ENCODE measurements around the gene ARSD.

DNA sequence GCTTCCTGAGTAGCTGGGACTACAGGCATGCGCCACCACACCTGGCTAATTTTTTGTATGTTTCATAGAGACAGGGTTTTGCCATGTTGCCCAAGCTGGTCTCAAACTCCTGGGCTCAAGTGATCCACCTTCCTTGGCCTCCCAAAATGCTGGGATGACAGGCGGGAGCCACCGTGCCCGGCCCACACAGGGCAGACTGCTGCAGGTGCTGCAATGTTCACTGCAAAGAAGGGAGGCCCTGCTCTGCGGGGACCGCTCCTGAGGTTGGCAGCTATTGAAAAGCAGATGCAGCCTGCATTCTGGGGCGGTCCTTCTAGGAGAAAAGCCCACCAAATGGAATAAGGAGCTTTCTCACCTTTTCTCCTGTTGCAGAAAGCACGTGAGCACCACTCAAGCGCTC lies 5.0 kb downstream of the ARSD start:
- TF ChIP-seq CTCF (IDR thresholded peaks at IDR 0.05) (no peak), EP300 (IDR thresholded peaks at IDR 0.05) (no peak), POLR2AphosphoS5 (IDR thresholded peaks at IDR 0.05) (no peak)
